ENCODE measurements around the gene SPDYE3. TPM values are rescaled to one million over a fixed set of nuclear protein-coding genes. Genes with fewer than 3 reads are reported as not detected.

Gene SPDYE3
- total RNA-seq, 2 donors from 2014 or later, result 0.91 TPM; not detected in 1

GRCh38 chr7:100356416-100357068 lies 49.0 kb downstream of the SPDYE3 start:
- no peak for TF ChIP-seq CTCF (IDR thresholded peaks at IDR 0.05)
- no peak for TF ChIP-seq POLR2A (IDR thresholded peaks at IDR 0.05)
- no peak for TF ChIP-seq POLR2AphosphoS5 (IDR thresholded peaks at IDR 0.05)
- Histone ChIP-seq H3K36me3 (peaks cover 0 to 26% of the 10 kb centered on the region in 2 donors), H3K27ac (no peak overlapping the region), H3K4me3 (no peak overlapping the region), H3K9me3 (no peaks in the 10 kb centered on the region), H3K27me3 (replicated peaks; ENCODE audit: insufficient read depth) (no peaks in the 10 kb centered on the region), H3K4me1 (replicated peaks) (no peaks in the 10 kb centered on the region)
- no peak for DNase-seq (ENCODE audit: low spot score)
- 82% methylated on average over 8 of the region's 8 CpGs for WGBS
- intact Hi-C loops (cut with DNase I), result no loop called here

- intact Hi-C loops (cut with DNase I), result no loop called here
- no peaks in the 10 kb centered on the region for H3K27me3 ChIP-seq (replicated peaks; ENCODE audit: insufficient read depth)
- WGBS, result 100% methylated on average over 6 of the region's 6 CpGs
- H3K36me3 ChIP-seq, result peaks cover 0 to 26% of the 10 kb centered on the region in 2 donors
- TF ChIP-seq POLR2A (IDR thresholded peaks at IDR 0.05), result no peak
- no peak for TF ChIP-seq CTCF (IDR thresholded peaks at IDR 0.05)
- TF ChIP-seq POLR2AphosphoS5 (IDR thresholded peaks at IDR 0.05), result no peak
- no peak for DNase-seq (ENCODE audit: low spot score)
- no peak overlapping the region for H3K27ac ChIP-seq
- no peaks in the 10 kb centered on the region for H3K4me1 ChIP-seq (replicated peaks)
- no peak overlapping the region for H3K4me3 ChIP-seq
- H3K9me3 ChIP-seq, result no peaks in the 10 kb centered on the region
These were observed 49.6 kb downstream of the SPDYE3 start for GRCh38 chr7:100357131-100357561.

GRCh38 chr7:100358027-100358856 lies 50.7 kb downstream of the SPDYE3 start, which contains the start of gene PILRB:
TSS of gene PILRB (plus strand) at chr7:100358117. CDS start at chr7:100358303, 186 bp downstream.
- Histone ChIP-seq H3K36me3 (peaks cover 2 to 26% of the 10 kb centered on the region in 2 donors), H3K4me1 (replicated peaks) (no peaks in the 10 kb centered on the region), H3K9me3 (no peaks in the 10 kb centered on the region), H3K27me3 (replicated peaks; ENCODE audit: insufficient read depth) (no peaks in the 10 kb centered on the region), H3K4me3 (no peak within 1 kb of the TSS), H3K27ac (no peak within 1 kb of the TSS)
- DNase-seq (ENCODE audit: low spot score), result no peak
- intact Hi-C loops (cut with DNase I), result no loop called here
- WGBS, result 67% methylated on average over 11 of the region's 11 CpGs
- TF ChIP-seq POLR2A (IDR thresholded peaks at IDR 0.05) (no peak), CTCF (IDR thresholded peaks at IDR 0.05) (no peak), POLR2AphosphoS5 (IDR thresholded peaks at IDR 0.05) (no peak)

GRCh38 chr7:100358857-100359212 lies 51.3 kb downstream of the SPDYE3 start:
- Histone ChIP-seq H3K4me3 (no peak overlapping the region), H3K27me3 (replicated peaks; ENCODE audit: insufficient read depth) (no peaks in the 10 kb centered on the region), H3K4me1 (replicated peaks) (no peaks in the 10 kb centered on the region), H3K27ac (no peak overlapping the region), H3K36me3 (peaks cover 2 to 26% of the 10 kb centered on the region in 2 donors), H3K9me3 (no peaks in the 10 kb centered on the region)
- 98% methylated on average over 8 of the region's 8 CpGs for WGBS
- TF ChIP-seq POLR2A (IDR thresholded peaks at IDR 0.05), result no peak
- no peak for TF ChIP-seq POLR2AphosphoS5 (IDR thresholded peaks at IDR 0.05)
- TF ChIP-seq CTCF (IDR thresholded peaks at IDR 0.05), result no peak
- intact Hi-C loops (cut with DNase I), result no loop called here
- DNase-seq (ENCODE audit: low spot score), result no peak

All from prostate gland (tissue), 2 donors.